Gastrocnemius medialis (tissue), 4 donors: ENCODE results near the gene PTCD1.
"Not testable (repeated sequence)": the region's sequence is repeated elsewhere in the genome, so short reads cannot be mapped to it uniquely, and the experiment has no call there.

ENCODE experiments used
- POLR2A ChIP-seq, 2 donors: fragments of 450-650 bp; IDR thresholded peaks; one replicate each; pipeline ENCODE4 v1.6.1; 2017; ENCODE audit warnings: antibody characterized with exemption in 2 of 2, mild to moderate bottlenecking in 2 of 2, moderate library complexity in 2 of 2
- TF ChIP-seq, protein P1 (sequence below), 5 experiments: fragments of 450-650 bp in 3 of 5; fragments of 200-600 bp in 2 of 5; sonication (generic) in 2 of 5; IDR thresholded peaks in 4 of 5; conservative IDR thresholded peaks in 1 of 5; 1 replicate in 4 of 5; 2 replicates in 1 of 5; pipeline ENCODE4 v1.5.1; 2016 to 2019; ENCODE audit warnings: antibody characterized with exemption in 5 of 5, mild to moderate bottlenecking in 3 of 5, moderate library complexity in 3 of 5

DNA sequence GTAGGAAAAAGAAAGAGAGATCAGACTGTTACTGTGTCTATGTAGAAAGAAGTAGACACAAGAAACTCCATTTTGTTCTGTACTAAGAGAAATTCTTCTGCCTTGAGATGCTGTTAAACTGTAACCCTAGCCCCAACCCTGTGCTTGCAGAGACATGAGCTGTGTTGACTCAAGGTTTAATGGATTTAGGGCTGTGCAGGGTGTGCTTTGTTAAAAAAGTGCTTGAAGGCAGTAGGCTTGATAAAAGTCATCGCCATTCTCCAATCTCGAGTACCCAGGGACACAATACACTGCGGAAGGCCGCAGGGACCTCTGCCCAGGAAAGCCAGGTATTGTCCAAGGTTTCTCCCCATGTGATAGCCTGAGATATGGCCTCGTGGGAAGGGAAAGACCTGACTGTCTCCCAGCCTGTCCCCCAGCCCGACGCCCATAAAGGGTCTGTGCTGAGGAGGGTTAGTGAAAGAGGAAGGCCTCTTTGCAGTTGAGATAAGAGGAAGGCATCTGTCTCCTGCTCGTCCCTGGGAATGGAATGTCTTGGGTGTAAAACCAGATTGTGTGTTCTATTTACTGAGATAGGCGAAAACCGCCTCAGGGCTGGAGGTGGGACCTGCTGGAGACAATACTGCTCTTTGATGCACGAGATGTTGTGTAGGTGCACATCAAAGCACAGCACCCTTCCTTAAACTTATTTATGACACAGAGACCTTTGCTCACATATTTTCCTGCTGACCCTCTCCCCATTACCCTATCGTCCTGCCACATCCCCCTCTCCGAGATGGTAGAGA lies 6.7 kb downstream of the PTCD1 start:
- TF ChIP-seq, protein P1, sequence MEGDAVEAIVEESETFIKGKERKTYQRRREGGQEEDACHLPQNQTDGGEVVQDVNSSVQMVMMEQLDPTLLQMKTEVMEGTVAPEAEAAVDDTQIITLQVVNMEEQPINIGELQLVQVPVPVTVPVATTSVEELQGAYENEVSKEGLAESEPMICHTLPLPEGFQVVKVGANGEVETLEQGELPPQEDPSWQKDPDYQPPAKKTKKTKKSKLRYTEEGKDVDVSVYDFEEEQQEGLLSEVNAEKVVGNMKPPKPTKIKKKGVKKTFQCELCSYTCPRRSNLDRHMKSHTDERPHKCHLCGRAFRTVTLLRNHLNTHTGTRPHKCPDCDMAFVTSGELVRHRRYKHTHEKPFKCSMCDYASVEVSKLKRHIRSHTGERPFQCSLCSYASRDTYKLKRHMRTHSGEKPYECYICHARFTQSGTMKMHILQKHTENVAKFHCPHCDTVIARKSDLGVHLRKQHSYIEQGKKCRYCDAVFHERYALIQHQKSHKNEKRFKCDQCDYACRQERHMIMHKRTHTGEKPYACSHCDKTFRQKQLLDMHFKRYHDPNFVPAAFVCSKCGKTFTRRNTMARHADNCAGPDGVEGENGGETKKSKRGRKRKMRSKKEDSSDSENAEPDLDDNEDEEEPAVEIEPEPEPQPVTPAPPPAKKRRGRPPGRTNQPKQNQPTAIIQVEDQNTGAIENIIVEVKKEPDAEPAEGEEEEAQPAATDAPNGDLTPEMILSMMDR (IDR thresholded peaks at IDR 0.05 in 4 of 5, conservative IDR thresholded peaks at IDR 0.05 in 1 of 5), result not testable (repeated sequence)
- not testable (repeated sequence) for TF ChIP-seq POLR2A (IDR thresholded peaks at IDR 0.05)
